Lower leg skin (tissue), 3 donors: Measurements from ENCODE around the gene PCCA.

Source experiments
- POLR2A ChIP-seq, 2 donors: fragments of 450-650 bp; IDR thresholded peaks; one replicate each; pipeline ENCODE4 v1.6.1; 2016 to 2017; ENCODE audit warnings: antibody characterized with exemption in 2 of 2, mild to moderate bottlenecking in 1 of 2, moderate library complexity in 1 of 2
- TF ChIP-seq, protein P1 (sequence below), 3 donors: fragments of 450-650 bp; IDR thresholded peaks; one replicate each; pipeline ENCODE4 v1.5.1; 2016; ENCODE audit warnings: antibody characterized with exemption in 3 of 3, mild to moderate bottlenecking in 3 of 3, moderate library complexity in 2 of 3

DNA sequence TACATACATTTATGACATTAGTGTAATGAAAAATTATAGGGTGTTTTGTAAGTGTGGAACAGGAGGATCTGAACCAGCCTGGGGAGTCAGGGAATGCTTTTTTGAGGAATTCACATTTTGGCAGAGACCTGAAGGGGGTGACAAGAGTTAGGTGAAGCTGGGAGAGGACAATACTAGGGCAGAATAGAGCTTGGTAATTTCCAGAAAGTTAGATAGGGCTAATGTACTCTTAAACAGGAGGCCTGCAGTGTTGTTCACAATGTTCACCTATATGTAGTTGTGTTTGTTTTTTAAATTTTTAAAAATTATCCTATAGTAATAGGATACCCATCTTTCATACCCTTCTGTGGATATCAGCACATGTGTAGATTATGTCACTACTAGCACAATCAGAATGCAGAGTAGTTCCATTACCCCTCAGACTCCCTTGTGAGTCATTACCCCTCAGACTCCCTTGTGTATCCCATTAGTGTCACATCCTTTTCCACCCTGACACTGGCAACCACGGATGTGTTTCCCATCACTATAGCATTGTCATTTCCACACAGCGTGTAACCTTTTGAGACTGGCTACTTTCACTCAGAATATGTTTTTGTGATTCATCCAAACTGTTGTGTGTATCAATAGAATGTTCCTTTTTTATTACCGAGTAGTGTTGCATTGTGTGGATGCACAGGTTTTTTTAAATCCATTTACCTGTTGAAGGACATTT is 43.1 kb downstream of the PCCA start:
- TF ChIP-seq, protein P1, sequence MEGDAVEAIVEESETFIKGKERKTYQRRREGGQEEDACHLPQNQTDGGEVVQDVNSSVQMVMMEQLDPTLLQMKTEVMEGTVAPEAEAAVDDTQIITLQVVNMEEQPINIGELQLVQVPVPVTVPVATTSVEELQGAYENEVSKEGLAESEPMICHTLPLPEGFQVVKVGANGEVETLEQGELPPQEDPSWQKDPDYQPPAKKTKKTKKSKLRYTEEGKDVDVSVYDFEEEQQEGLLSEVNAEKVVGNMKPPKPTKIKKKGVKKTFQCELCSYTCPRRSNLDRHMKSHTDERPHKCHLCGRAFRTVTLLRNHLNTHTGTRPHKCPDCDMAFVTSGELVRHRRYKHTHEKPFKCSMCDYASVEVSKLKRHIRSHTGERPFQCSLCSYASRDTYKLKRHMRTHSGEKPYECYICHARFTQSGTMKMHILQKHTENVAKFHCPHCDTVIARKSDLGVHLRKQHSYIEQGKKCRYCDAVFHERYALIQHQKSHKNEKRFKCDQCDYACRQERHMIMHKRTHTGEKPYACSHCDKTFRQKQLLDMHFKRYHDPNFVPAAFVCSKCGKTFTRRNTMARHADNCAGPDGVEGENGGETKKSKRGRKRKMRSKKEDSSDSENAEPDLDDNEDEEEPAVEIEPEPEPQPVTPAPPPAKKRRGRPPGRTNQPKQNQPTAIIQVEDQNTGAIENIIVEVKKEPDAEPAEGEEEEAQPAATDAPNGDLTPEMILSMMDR (IDR thresholded peaks at IDR 0.05): no peak
- TF ChIP-seq POLR2A (IDR thresholded peaks at IDR 0.05): no peak
